ENCODE data around the gene SMYD3.

DNA sequence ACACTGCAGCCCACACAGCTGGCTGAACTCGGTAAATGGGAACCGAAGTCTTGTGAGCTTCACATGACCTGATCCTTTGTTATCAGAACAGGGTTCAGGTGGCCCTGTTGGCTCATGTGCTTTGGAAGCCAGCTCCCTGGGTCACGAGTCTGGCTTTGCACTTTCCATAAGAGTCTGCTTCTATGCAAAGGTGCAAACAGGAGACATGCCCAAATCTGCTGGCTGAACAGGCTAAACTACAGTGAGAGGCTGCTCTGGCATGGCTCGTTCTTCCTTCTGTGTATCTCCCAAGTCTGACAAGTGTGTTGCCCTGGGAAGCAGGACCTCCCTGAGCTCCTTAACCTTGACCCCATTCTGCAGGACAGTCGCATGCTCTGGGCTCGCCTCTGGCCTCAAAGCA is 802.7 kb downstream of the SMYD3 start:
- TF ChIP-seq, protein P1, sequence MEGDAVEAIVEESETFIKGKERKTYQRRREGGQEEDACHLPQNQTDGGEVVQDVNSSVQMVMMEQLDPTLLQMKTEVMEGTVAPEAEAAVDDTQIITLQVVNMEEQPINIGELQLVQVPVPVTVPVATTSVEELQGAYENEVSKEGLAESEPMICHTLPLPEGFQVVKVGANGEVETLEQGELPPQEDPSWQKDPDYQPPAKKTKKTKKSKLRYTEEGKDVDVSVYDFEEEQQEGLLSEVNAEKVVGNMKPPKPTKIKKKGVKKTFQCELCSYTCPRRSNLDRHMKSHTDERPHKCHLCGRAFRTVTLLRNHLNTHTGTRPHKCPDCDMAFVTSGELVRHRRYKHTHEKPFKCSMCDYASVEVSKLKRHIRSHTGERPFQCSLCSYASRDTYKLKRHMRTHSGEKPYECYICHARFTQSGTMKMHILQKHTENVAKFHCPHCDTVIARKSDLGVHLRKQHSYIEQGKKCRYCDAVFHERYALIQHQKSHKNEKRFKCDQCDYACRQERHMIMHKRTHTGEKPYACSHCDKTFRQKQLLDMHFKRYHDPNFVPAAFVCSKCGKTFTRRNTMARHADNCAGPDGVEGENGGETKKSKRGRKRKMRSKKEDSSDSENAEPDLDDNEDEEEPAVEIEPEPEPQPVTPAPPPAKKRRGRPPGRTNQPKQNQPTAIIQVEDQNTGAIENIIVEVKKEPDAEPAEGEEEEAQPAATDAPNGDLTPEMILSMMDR (IDR thresholded peaks at IDR 0.05) = no peak
- TF ChIP-seq EZH2 (IDR thresholded peaks at IDR 0.05; ENCODE audit: borderline replicate concordance, insufficient read depth, low read depth, low read length, poor library complexity, severe bottlenecking) = no peak
